ENCODE measurements around the gene EFL1. TPM values are rescaled to one million over a fixed set of nuclear protein-coding genes. Genes with fewer than 3 reads are reported as not detected.
"Not testable (repeated sequence)": the region's sequence is repeated elsewhere in the genome, so short reads cannot be mapped to it uniquely, and the experiment has no call there.

EFL1 gene
- polyA plus RNA-seq, 1 donor (not counting 4 experiments of a cell fraction or from before 2014, with no cell fraction given) = 32.0 TPM

DNA sequence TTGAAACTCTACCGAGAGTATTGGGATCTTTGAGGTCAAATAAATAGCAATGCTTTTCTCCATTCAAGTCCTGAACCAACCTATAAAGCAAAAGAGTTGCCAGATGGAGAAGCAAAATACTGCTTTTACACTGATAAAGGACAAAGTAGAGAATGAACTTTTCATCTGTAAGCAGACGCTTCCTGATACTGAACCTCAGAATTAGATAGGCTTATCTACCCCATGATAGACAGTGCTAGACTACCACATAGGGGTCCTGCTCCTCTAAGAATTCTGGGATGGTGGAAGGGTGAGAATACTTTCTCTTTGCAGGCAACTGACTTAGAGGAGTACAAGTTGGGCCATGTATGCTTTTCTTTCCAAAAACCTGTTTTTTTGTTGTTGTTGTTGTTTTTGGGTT, 9.6 kb upstream of the EFL1 start:
- H3K36me3 ChIP-seq (ENCODE audit: control insufficient read depth in 2 of 2, extremely low read depth in 1 of 2, insufficient read depth in 2 of 2, low read length in 2 of 2) = no peaks in the 10 kb centered on the region
- DNase-seq (ENCODE audit: low read depth, low spot score) (no peak), FAIRE-seq (no peak)
- dilution Hi-C loops (cut with MboI; ENCODE audit: extremely low pct_ligation_motif_present, low sequenced_read_pairs) = no loop called here
- H3K79me2 ChIP-seq (ENCODE audit: control insufficient read depth, insufficient read depth, low read length) = no peaks in the 10 kb centered on the region
- no peaks in the 10 kb centered on the region for H3K27me3 ChIP-seq (ENCODE audit: control insufficient read depth, extremely low read depth, insufficient read depth, low read length)
- no peak for TF ChIP-seq EZH2 (IDR thresholded peaks at IDR 0.05; ENCODE audit: low read length)
- TF ChIP-seq, protein P1, sequence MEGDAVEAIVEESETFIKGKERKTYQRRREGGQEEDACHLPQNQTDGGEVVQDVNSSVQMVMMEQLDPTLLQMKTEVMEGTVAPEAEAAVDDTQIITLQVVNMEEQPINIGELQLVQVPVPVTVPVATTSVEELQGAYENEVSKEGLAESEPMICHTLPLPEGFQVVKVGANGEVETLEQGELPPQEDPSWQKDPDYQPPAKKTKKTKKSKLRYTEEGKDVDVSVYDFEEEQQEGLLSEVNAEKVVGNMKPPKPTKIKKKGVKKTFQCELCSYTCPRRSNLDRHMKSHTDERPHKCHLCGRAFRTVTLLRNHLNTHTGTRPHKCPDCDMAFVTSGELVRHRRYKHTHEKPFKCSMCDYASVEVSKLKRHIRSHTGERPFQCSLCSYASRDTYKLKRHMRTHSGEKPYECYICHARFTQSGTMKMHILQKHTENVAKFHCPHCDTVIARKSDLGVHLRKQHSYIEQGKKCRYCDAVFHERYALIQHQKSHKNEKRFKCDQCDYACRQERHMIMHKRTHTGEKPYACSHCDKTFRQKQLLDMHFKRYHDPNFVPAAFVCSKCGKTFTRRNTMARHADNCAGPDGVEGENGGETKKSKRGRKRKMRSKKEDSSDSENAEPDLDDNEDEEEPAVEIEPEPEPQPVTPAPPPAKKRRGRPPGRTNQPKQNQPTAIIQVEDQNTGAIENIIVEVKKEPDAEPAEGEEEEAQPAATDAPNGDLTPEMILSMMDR (optimal IDR thresholded peaks at IDR 0.05 in 1 of 3, IDR thresholded peaks at IDR 0.05 in 1 of 3, conservative IDR thresholded peaks at IDR 0.05 in 1 of 3; ENCODE audit: extremely low read depth in 1 of 3, insufficient read depth in 2 of 3, low read length in 3 of 3) = no peak
- no peak overlapping the region for H2AFZ ChIP-seq (ENCODE audit: control insufficient read depth, low read length)
- no peaks in the 10 kb centered on the region for H3K9me1 ChIP-seq (ENCODE audit: control insufficient read depth, extremely low read depth, insufficient read depth, low read length)
- no peak overlapping the region for H3K27ac ChIP-seq (ENCODE audit: control insufficient read depth, insufficient read depth, low read length)
- H3K9me3 ChIP-seq (ENCODE audit: control insufficient read depth, low read depth, low read length) = peaks cover 3% of the 10 kb centered on the region
- H3K9ac ChIP-seq (ENCODE audit: control insufficient read depth, extremely low read depth, insufficient read depth, low read length) = no peak overlapping the region
- H3K4me2 ChIP-seq (ENCODE audit: control insufficient read depth, extremely low read depth, insufficient read depth, low read depth, low read length) = no peak overlapping the region
- no peaks in the 10 kb centered on the region for H4K20me1 ChIP-seq (ENCODE audit: control insufficient read depth, extremely low read depth, insufficient read depth, low read length)
- peaks cover 25% of the 10 kb centered on the region for H3K4me1 ChIP-seq (ENCODE audit: control insufficient read depth, extremely low read depth, insufficient read depth, low read length)
- H3K4me3 ChIP-seq (ENCODE audit: control insufficient read depth in 2 of 3, extremely low read depth in 1 of 3, insufficient read depth in 2 of 3, low read depth in 1 of 3, low read length in 3 of 3) = no peak overlapping the region

DNA sequence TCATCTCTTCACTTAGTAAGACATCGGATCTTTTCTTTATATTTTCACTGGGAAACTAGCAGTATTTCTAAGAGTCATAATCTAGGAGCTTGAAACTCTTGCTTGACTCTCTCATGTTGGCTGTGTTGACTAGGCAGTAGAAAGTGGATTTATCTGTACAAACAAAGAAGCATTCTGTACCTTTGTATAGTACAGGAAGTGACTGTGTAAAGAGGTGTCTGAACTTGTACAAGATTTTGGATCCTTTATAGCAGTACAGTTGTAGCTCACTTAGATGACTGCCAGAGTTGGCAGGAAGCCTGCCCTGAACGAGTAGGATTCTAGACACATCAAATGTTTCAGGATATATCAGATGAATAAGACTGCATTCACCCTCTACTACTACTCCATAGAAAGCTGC, 5.9 kb upstream of the EFL1 start:
- peak overlapping the region; percentile 83 for H3K27ac ChIP-seq (ENCODE audit: control insufficient read depth, insufficient read depth, low read length)
- dilution Hi-C loops (cut with MboI; ENCODE audit: extremely low pct_ligation_motif_present, low sequenced_read_pairs) = not testable (repeated sequence)
- FAIRE-seq = peak; percentile 100

DNA sequence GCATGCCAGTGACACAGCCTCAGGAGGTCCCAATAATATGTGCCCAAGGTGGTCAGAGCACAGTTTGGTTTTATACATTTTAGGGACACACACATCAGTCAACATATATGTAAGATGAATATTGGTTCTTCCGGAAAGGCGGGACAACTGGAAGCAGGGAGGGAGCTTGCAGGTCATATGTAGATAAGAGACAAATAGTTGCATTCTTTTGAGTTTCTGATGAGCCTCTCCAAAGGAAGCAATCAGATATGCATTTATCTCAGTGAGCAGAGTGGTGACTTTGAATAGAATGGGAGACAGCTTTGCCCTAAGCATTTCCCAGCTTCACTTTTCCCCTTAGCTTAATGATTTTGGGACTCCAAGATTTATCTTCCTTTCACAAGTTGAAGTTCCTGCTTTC, 4.6 kb upstream of the EFL1 start:
- H2AFZ ChIP-seq (ENCODE audit: control insufficient read depth, low read length); H3K27me3 ChIP-seq (ENCODE audit: control insufficient read depth, extremely low read depth, insufficient read depth, low read length); H3K36me3 ChIP-seq (ENCODE audit: control insufficient read depth in 2 of 2, extremely low read depth in 1 of 2, insufficient read depth in 2 of 2, low read length in 2 of 2); H3K9me3 ChIP-seq (ENCODE audit: control insufficient read depth, low read depth, low read length); H3K4me2 ChIP-seq (ENCODE audit: control insufficient read depth, extremely low read depth, insufficient read depth, low read depth, low read length); dilution Hi-C loops (cut with MboI; ENCODE audit: extremely low pct_ligation_motif_present, low sequenced_read_pairs); H3K9ac ChIP-seq (ENCODE audit: control insufficient read depth, extremely low read depth, insufficient read depth, low read length); H4K20me1 ChIP-seq (ENCODE audit: control insufficient read depth, extremely low read depth, insufficient read depth, low read length); H3K27ac ChIP-seq (ENCODE audit: control insufficient read depth, insufficient read depth, low read length); H3K79me2 ChIP-seq (ENCODE audit: control insufficient read depth, insufficient read depth, low read length); H3K9me1 ChIP-seq (ENCODE audit: control insufficient read depth, extremely low read depth, insufficient read depth, low read length); DNase-seq (ENCODE audit: low read depth, low spot score); H3K4me3 ChIP-seq (ENCODE audit: control insufficient read depth in 2 of 3, extremely low read depth in 1 of 3, insufficient read depth in 2 of 3, low read depth in 1 of 3, low read length in 3 of 3): not testable (repeated sequence)
- FAIRE-seq = peak; percentile 20
- peaks cover 31% of the 10 kb centered on the region for H3K4me1 ChIP-seq (ENCODE audit: control insufficient read depth, extremely low read depth, insufficient read depth, low read length)

More for the DNA sequence above, 5.9 kb upstream of the EFL1 start:
- not testable (repeated sequence) for DNase-seq (ENCODE audit: low read depth, low spot score); H3K9ac ChIP-seq (ENCODE audit: control insufficient read depth, extremely low read depth, insufficient read depth, low read length); H3K79me2 ChIP-seq (ENCODE audit: control insufficient read depth, insufficient read depth, low read length); H3K36me3 ChIP-seq (ENCODE audit: control insufficient read depth in 2 of 2, extremely low read depth in 1 of 2, insufficient read depth in 2 of 2, low read length in 2 of 2); H3K27me3 ChIP-seq (ENCODE audit: control insufficient read depth, extremely low read depth, insufficient read depth, low read length); H3K9me1 ChIP-seq (ENCODE audit: control insufficient read depth, extremely low read depth, insufficient read depth, low read length); H3K9me3 ChIP-seq (ENCODE audit: control insufficient read depth, low read depth, low read length); H4K20me1 ChIP-seq (ENCODE audit: control insufficient read depth, extremely low read depth, insufficient read depth, low read length)
- peak overlapping the region; percentile 72 for H2AFZ ChIP-seq (ENCODE audit: control insufficient read depth, low read length)
- peak overlapping the region; percentile 73 for H3K4me2 ChIP-seq (ENCODE audit: control insufficient read depth, extremely low read depth, insufficient read depth, low read depth, low read length)
- peak overlapping the region in 2 of 3 experiments; percentile 31 to 39 for H3K4me3 ChIP-seq (ENCODE audit: control insufficient read depth in 2 of 3, extremely low read depth in 1 of 3, insufficient read depth in 2 of 3, low read depth in 1 of 3, low read length in 3 of 3)
- peaks cover 27% of the 10 kb centered on the region for H3K4me1 ChIP-seq (ENCODE audit: control insufficient read depth, extremely low read depth, insufficient read depth, low read length)
